Loucy (cell line): Measurements from ENCODE around the gene CEP63.

ENCODE experiments used
- H2AFZ ChIP-seq: fragments of 200-600 bp; sonication (generic); 2 replicates; pipeline ENCODE4 v1.6.0; 2016; ENCODE audit warnings: antibody characterized with exemption, mild to moderate bottlenecking, low read length, moderate library complexity
- H3F3A ChIP-seq: fragments of 200-600 bp; 2 replicates; pipeline ENCODE4 v1.6.0; 2016; ENCODE audit warnings: antibody characterized with exemption, low read depth, mild to moderate bottlenecking
- H3K27me3 ChIP-seq: fragments of 200-600 bp; sonication (generic); 2 replicates; pipeline ENCODE4 v1.6.1; 2014; ENCODE audit warnings: low read length, mild to moderate bottlenecking; ENCODE audit not compliant: insufficient read depth, poor library complexity, severe bottlenecking
- H3K36me3 ChIP-seq: fragments of 200-600 bp; sonication (generic); 2 replicates; pipeline ENCODE4 v1.6.1; 2016; ENCODE audit warnings: low read length; ENCODE audit not compliant: insufficient read depth
- H3K4me1 ChIP-seq: fragments of 200-600 bp; sonication (generic); 2 replicates; pipeline ENCODE4 v1.5.1; 2014; ENCODE audit warnings: low read length, mild to moderate bottlenecking; ENCODE audit not compliant: insufficient read depth, poor library complexity, severe bottlenecking
- H3K4me2 ChIP-seq: fragments of 200-600 bp; sonication (generic); 2 replicates; pipeline ENCODE4 v1.6.0; 2014; ENCODE audit warnings: antibody characterized with exemption, low read length, low read depth, mild to moderate bottlenecking; ENCODE audit not compliant: poor library complexity, severe bottlenecking
- H3K4me3 ChIP-seq: fragments of 200-600 bp; sonication (generic); 2 replicates; pipeline ENCODE4 v1.5.1; 2014; ENCODE audit warnings: low read length, mild to moderate bottlenecking, mixed read lengths; ENCODE audit not compliant: poor library complexity, severe bottlenecking
- H3K79me2 ChIP-seq: fragments of 200-600 bp; sonication (generic); 2 replicates; pipeline ENCODE4 v1.6.1; 2014; ENCODE audit warnings: low read length; ENCODE audit not compliant: insufficient read depth
- H3K9ac ChIP-seq: fragments of 200-600 bp; sonication (generic); 2 replicates; pipeline ENCODE4 v1.6.0; 2014; ENCODE audit warnings: mild to moderate bottlenecking, low read depth, low read length, moderate library complexity; ENCODE audit not compliant: poor library complexity, severe bottlenecking
- H3K9me2 ChIP-seq: fragments of 200-600 bp; sonication (generic); replicated peaks from 2 replicates; pipeline ENCODE4 v1.6.1; 2016; ENCODE audit warnings: low read depth, low read length, mixed read lengths
- H3K9me3 ChIP-seq: fragments of 200-600 bp; sonication (generic); 2 replicates; pipeline ENCODE4 v1.6.1; 2014; ENCODE audit warnings: mild to moderate bottlenecking, antibody characterized with exemption, low read length, low read depth; ENCODE audit not compliant: insufficient read depth
- H4K20me1 ChIP-seq: fragments of 200-600 bp; sonication (generic); 2 replicates; pipeline ENCODE4 v1.6.0; 2014; ENCODE audit warnings: antibody characterized with exemption, low read length, mild to moderate bottlenecking; ENCODE audit not compliant: insufficient read depth, poor library complexity, severe bottlenecking
- EZH2phosphoT487 ChIP-seq: fragments of 200-600 bp; IDR thresholded peaks from 2 replicates; pipeline ENCODE4 v1.6.1; 2018; ENCODE audit warnings: antibody characterized with exemption, mild to moderate bottlenecking, moderate library complexity, borderline replicate concordance
- TF ChIP-seq, protein P1 (sequence below): fragments of 200-600 bp; sonication (generic); conservative IDR thresholded peaks from 2 replicates; pipeline ENCODE4 v1.5.1; 2014; ENCODE audit warnings: mild to moderate bottlenecking, antibody characterized with exemption, low read length

Gene CEP63

DNA sequence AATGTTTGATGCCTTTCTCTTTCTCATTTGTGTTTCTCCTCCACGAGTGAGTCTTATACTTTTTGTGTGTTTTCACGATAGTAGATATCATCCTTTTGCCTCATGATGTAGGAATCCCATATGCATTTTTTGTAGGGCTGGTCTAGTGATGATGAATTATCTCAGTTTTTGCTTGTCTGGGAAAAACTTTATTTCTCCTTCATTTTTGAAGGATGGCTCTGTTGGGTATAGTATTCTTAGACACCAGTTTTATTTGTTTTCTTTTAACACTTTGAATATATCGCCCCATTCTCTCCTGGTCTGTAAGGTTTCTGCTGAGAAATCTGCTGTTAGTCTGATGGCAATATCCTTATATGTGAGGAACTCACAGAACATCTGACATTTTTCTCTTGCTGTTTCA, 18.3 kb downstream of the CEP63 start:
- H3K79me2 ChIP-seq: peaks cover 83% of the 10 kb centered on the region
- TF ChIP-seq, protein P1, sequence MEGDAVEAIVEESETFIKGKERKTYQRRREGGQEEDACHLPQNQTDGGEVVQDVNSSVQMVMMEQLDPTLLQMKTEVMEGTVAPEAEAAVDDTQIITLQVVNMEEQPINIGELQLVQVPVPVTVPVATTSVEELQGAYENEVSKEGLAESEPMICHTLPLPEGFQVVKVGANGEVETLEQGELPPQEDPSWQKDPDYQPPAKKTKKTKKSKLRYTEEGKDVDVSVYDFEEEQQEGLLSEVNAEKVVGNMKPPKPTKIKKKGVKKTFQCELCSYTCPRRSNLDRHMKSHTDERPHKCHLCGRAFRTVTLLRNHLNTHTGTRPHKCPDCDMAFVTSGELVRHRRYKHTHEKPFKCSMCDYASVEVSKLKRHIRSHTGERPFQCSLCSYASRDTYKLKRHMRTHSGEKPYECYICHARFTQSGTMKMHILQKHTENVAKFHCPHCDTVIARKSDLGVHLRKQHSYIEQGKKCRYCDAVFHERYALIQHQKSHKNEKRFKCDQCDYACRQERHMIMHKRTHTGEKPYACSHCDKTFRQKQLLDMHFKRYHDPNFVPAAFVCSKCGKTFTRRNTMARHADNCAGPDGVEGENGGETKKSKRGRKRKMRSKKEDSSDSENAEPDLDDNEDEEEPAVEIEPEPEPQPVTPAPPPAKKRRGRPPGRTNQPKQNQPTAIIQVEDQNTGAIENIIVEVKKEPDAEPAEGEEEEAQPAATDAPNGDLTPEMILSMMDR: no peak
- no peak for TF ChIP-seq EZH2phosphoT487
- H4K20me1 ChIP-seq: peaks cover 3% of the 10 kb centered on the region
- H3K36me3 ChIP-seq: peaks cover 50% of the 10 kb centered on the region
- no peak overlapping the region for H3K4me3 ChIP-seq
- H2AFZ ChIP-seq: no peak overlapping the region
- no peak overlapping the region for H3K4me2 ChIP-seq
- no peak overlapping the region for H3K9ac ChIP-seq
- H3K9me2 ChIP-seq: no peaks in the 10 kb centered on the region
- no peaks in the 10 kb centered on the region for H3K27me3 ChIP-seq
- no peaks in the 10 kb centered on the region for H3K4me1 ChIP-seq
- H3K9me3 ChIP-seq: peaks cover 25% of the 10 kb centered on the region
- no peaks in the 10 kb centered on the region for H3F3A ChIP-seq

DNA sequence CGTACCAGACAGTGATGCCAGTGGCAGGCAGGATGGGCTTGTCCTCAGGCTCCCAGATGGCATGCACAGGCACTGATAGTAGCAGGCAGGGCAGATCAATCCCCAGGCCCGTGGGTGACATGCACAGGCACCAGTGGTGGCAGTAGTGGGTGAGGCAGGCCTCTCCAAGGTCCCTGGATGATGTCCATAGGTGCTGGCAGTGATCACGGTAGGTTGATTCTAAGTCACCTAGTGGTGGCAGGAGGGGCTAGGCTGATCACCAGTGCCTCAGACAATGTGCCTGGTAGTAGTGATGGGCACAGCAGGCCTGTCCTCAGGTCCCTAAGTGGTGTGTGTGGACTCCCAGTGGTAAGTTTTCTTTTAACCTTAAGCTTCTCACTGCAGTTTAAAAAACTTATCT, 19.6 kb downstream of the CEP63 start:
- Histone ChIP-seq H3K9me2 (no peaks in the 10 kb centered on the region), H3K4me1 (no peaks in the 10 kb centered on the region), H3K36me3 (peaks cover 58% of the 10 kb centered on the region), H3K4me2 (no peak overlapping the region), H3K9ac (no peak overlapping the region), H3F3A (0 out of 2 replicates have a peak, but pooled peaks cover 3% of the 10 kb centered on the region), H3K9me3 (peaks cover 25% of the 10 kb centered on the region), H3K79me2 (peaks cover 80% of the 10 kb centered on the region), H2AFZ (no peak overlapping the region), H4K20me1 (peaks cover 3% of the 10 kb centered on the region), H3K27me3 (no peaks in the 10 kb centered on the region), H3K4me3 (no peak overlapping the region)
- TF ChIP-seq EZH2phosphoT487: no peak
- TF ChIP-seq, protein P1: no peak; the same call in 1 of the 2 replicates

DNA sequence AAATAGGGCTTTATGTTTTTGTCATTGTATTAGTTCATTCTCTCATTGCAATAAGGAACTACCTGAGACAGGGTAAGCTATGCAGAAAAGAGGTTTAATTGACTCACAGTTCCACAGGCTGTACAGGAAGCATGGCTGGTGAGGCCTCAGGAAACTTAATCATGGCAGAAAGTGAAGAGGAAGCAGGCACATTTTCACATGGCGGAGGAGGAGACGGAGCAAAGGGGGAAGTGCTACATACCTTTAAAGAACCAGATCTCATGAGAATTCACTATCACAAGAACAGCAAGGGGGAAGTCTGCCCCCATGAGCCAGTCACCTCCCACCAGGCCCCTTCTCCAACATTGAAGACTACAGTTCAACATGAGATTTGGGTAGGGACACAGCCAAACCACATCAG, 25.6 kb downstream of the CEP63 start:
- H3K9me2 ChIP-seq: no peaks in the 10 kb centered on the region
- H3K79me2 ChIP-seq: peaks cover 34% of the 10 kb centered on the region; the same call in 1 of the 2 replicates
- TF ChIP-seq, protein P1: no peak
- TF ChIP-seq EZH2phosphoT487: no peak
- H2AFZ ChIP-seq: no peak overlapping the region
- H3K4me3 ChIP-seq: no peak overlapping the region
- no peaks in the 10 kb centered on the region for H3K27me3 ChIP-seq
- peaks cover 83% of the 10 kb centered on the region for H3K36me3 ChIP-seq
- H3K9me3 ChIP-seq: peaks cover 5% of the 10 kb centered on the region; the same call in 1 of the 2 replicates
- no peaks in the 10 kb centered on the region for H3K4me1 ChIP-seq
- H4K20me1 ChIP-seq: no peaks in the 10 kb centered on the region
- H3K4me2 ChIP-seq: no peak overlapping the region
- no peak overlapping the region for H3K9ac ChIP-seq
- H3F3A ChIP-seq: 0 out of 2 replicates have a peak, but pooled peaks cover 3% of the 10 kb centered on the region
